Fibroblast of lung (primary cell): ENCODE results near the gene TAGLN2. TPM values are rescaled to one million over a fixed set of nuclear protein-coding genes. Genes with fewer than 3 reads are reported as not detected.

Source experiments
- DNase-seq, 2 donors: peaks; one replicate each; pipeline versions ENCODE4 v3.0.0 to v3.0.0-alpha.2; 2010; ENCODE audit warnings: low read depth in 2 of 2
- H2AFZ ChIP-seq: 2 replicates; pipeline ENCODE4 v1.5.1; 2012; ENCODE audit warnings: low read length, control low read depth, inconsistent platforms
- H3K27ac ChIP-seq: 2 replicates; pipeline ENCODE4 v1.5.1; 2011; ENCODE audit warnings: low read length, control low read depth; ENCODE audit not compliant: insufficient read depth
- H3K27me3 ChIP-seq: 2 replicates; pipeline ENCODE4 v1.5.1; 2011; ENCODE audit warnings: mild to moderate bottlenecking, low read length; ENCODE audit not compliant: control insufficient read depth, insufficient read depth
- H3K36me3 ChIP-seq: 2 replicates; pipeline ENCODE4 v1.5.1; 2011; ENCODE audit warnings: low read length; ENCODE audit not compliant: control insufficient read depth, insufficient read depth
- H3K4me1 ChIP-seq: 2 replicates; pipeline ENCODE4 v1.5.1; 2011; ENCODE audit warnings: low read length; ENCODE audit not compliant: control insufficient read depth, insufficient read depth; ENCODE audit errors: extremely low read depth
- H3K4me2 ChIP-seq: 2 replicates; pipeline ENCODE4 v1.5.1; 2011; ENCODE audit warnings: low read length, control low read depth; ENCODE audit not compliant: insufficient read depth; ENCODE audit errors: extremely low read depth
- H3K4me3 ChIP-seq, 4 experiments: fragments of 200-600 bp in 1 of 4; sonication (generic) in 1 of 4; replicated peaks in 1 of 4; 2 replicates each; pipeline ENCODE4 v1.5.1; 2011 to 2016; ENCODE audit warnings: low read length in 4 of 4, low read depth in 3 of 4, mild to moderate bottlenecking in 3 of 4, control low read depth in 2 of 4, inconsistent platforms in 1 of 4, mixed read lengths in 1 of 4; ENCODE audit not compliant: insufficient read depth in 1 of 4; ENCODE audit errors: control extremely low read depth in 1 of 4
- H3K79me2 ChIP-seq: 2 replicates; pipeline ENCODE4 v1.5.1; 2012; ENCODE audit warnings: mild to moderate bottlenecking, low read length, inconsistent platforms; ENCODE audit not compliant: control insufficient read depth, insufficient read depth
- H3K9ac ChIP-seq: 2 replicates; pipeline ENCODE4 v1.5.1; 2011; ENCODE audit warnings: mild to moderate bottlenecking, low read length, control low read depth; ENCODE audit not compliant: insufficient read depth
- H3K9me3 ChIP-seq: 2 replicates; pipeline ENCODE4 v1.5.1; 2012; ENCODE audit warnings: low read depth, low read length; ENCODE audit not compliant: control insufficient read depth, insufficient read depth
- H4K20me1 ChIP-seq: 2 replicates; pipeline ENCODE4 v1.5.1; 2011; ENCODE audit warnings: low read length; ENCODE audit not compliant: control insufficient read depth, insufficient read depth; ENCODE audit errors: extremely low read depth
- CTCF ChIP-seq, 2 donors: IDR thresholded peaks in 1 of 2; conservative IDR thresholded peaks in 1 of 2; 1 replicate in 1 of 2; 2 replicates in 1 of 2; pipeline ENCODE4 v1.5.1; 2011 to 2012; ENCODE audit warnings: low read length in 2 of 2, control low read depth in 1 of 2, inconsistent platforms in 1 of 2, low read depth in 1 of 2, mild to moderate bottlenecking in 1 of 2
- EZH2 ChIP-seq: IDR thresholded peaks from 2 replicates; pipeline ENCODE4 v1.5.1; 2012; ENCODE audit warnings: low read length, control low read depth, mild to moderate bottlenecking; ENCODE audit errors: missing control alignments
- polyA plus RNA-seq, 2 donors: library from polyadenylated mRNA; depleted of rRNA in 1 of 2; stranded (reverse) in 1 of 2; unstranded in 1 of 2; fragments of >200 nt; gene quantifications; 2 replicates each; pipeline ENCODE4 v1.2.1, GENCODE V29; 2011 to 2012; ENCODE audit warnings: missing spikeins in 1 of 2
- total RNA-seq: library from RNA; depleted of rRNA; stranded (reverse); fragments of >200 nt; gene quantifications from 2 replicates; pipeline ENCODE4 v1.2.1, GENCODE V29; 2014

TAGLN2 gene
- total and polyA plus RNA-seq, 2 donors (not counting 1 experiment from before 2014, with no cell fraction given): 300 to 718 TPM

- H3K36me3 ChIP-seq: no peaks in the 10 kb centered on the region
- H3K4me3 ChIP-seq: no peak overlapping the region
- no peak for DNase-seq
- H3K9ac ChIP-seq: no peak overlapping the region
- H4K20me1 ChIP-seq: no peaks in the 10 kb centered on the region
- no peak overlapping the region for H3K27ac ChIP-seq
- H3K4me2 ChIP-seq: no peak overlapping the region
- TF ChIP-seq EZH2 (no peak), CTCF (conservative IDR thresholded peaks at IDR 0.05 in 1 of 2, IDR thresholded peaks at IDR 0.05 in 1 of 2; ENCODE audit: low read depth in 1 of 2, low read length in 2 of 2) (no peak)
- H2AFZ ChIP-seq: no peak overlapping the region
- H3K79me2 ChIP-seq: peaks cover 14% of the 10 kb centered on the region
- no peaks in the 10 kb centered on the region for H3K27me3 ChIP-seq
- no peaks in the 10 kb centered on the region for H3K9me3 ChIP-seq
- H3K4me1 ChIP-seq: peaks cover 4% of the 10 kb centered on the region
Observed at GRCh38 chr1:159928491-159929050, 3.3 kb upstream of the TAGLN2 start.

- DNase-seq: no peak
- H3K4me2 ChIP-seq: no peak overlapping the region
- H3K9me3 ChIP-seq: no peaks in the 10 kb centered on the region
- no peaks in the 10 kb centered on the region for H4K20me1 ChIP-seq
- peaks cover 20% of the 10 kb centered on the region for H3K79me2 ChIP-seq
- no peak overlapping the region for H3K4me3 ChIP-seq
- H3K36me3 ChIP-seq: no peaks in the 10 kb centered on the region
- H3K4me1 ChIP-seq: peaks cover 4% of the 10 kb centered on the region
- no peak for TF ChIP-seq CTCF (conservative IDR thresholded peaks at IDR 0.05 in 1 of 2, IDR thresholded peaks at IDR 0.05 in 1 of 2; ENCODE audit: low read depth in 1 of 2, low read length in 2 of 2)
- H3K9ac ChIP-seq: no peak overlapping the region
- no peaks in the 10 kb centered on the region for H3K27me3 ChIP-seq
- no peak overlapping the region for H3K27ac ChIP-seq
- no peak overlapping the region for H2AFZ ChIP-seq
Observed at GRCh38 chr1:159927849-159928431, 2.6 kb upstream of the TAGLN2 start.

GRCh38 chr1:159927211-159927848 is 2.0 kb upstream of the TAGLN2 start:
- H2AFZ ChIP-seq: no peak overlapping the region
- H3K9me3 ChIP-seq: no peaks in the 10 kb centered on the region
- H3K4me2 ChIP-seq: no peak overlapping the region
- H4K20me1 ChIP-seq: no peaks in the 10 kb centered on the region
- no peak for DNase-seq
- no peaks in the 10 kb centered on the region for H3K36me3 ChIP-seq
- no peak overlapping the region for H3K4me3 ChIP-seq
- H3K79me2 ChIP-seq: peaks cover 26% of the 10 kb centered on the region
- H3K27me3 ChIP-seq: no peaks in the 10 kb centered on the region
- TF ChIP-seq CTCF (conservative IDR thresholded peaks at IDR 0.05 in 1 of 2, IDR thresholded peaks at IDR 0.05 in 1 of 2; ENCODE audit: low read depth in 1 of 2, low read length in 2 of 2): no peak
- TF ChIP-seq EZH2: no peak
- H3K4me1 ChIP-seq: peaks cover 6% of the 10 kb centered on the region
- no peak overlapping the region for H3K9ac ChIP-seq
- H3K27ac ChIP-seq: no peak overlapping the region
